GM12878 (cell line): ENCODE measurements around the gene OR14C36.

Source experiments
- BRCA1 ChIP-seq: IDR thresholded peaks from 2 replicates; pipeline ENCODE4 v1.6.1; 2011; ENCODE audit warnings: low read depth, low read length, improper control_type of control experiment
- CHD4 ChIP-seq: fragments of 200-600 bp; sonication (generic); IDR thresholded peaks from 2 replicates; pipeline ENCODE4 v1.6.1; 2016; ENCODE audit warnings: mild to moderate bottlenecking
- EGR1 ChIP-seq, 2 experiments: IDR thresholded peaks; 1 replicate in 1 of 2; 2 replicates in 1 of 2; pipeline ENCODE4 v1.6.1; 2011 to 2012; ENCODE audit warnings: low read depth in 2 of 2, low read length in 2 of 2, borderline replicate concordance in 1 of 2, mild to moderate bottlenecking in 1 of 2, moderate library complexity in 1 of 2
- ESRRA ChIP-seq: IDR thresholded peaks from 2 replicates; pipeline ENCODE4 v1.6.1; 2012; ENCODE audit warnings: mild to moderate bottlenecking, low read length, improper control_type of control experiment
- EZH2 ChIP-seq: IDR thresholded peaks from 2 replicates; pipeline ENCODE4 v1.6.1; 2012; ENCODE audit warnings: low read depth, mild to moderate bottlenecking, control low read depth, inconsistent platforms, low read length, borderline replicate concordance; ENCODE audit not compliant: control insufficient read depth
- HCFC1 ChIP-seq: fragments of 150-350 bp; IDR thresholded peaks from 2 replicates; pipeline ENCODE4 v1.6.1; 2014; ENCODE audit warnings: low read length
- JUND ChIP-seq: IDR thresholded peaks from 2 replicates; pipeline ENCODE4 v1.6.1; 2012; ENCODE audit warnings: low read depth, mild to moderate bottlenecking, low read length, improper control_type of control experiment, moderate library complexity
- POLR2A ChIP-seq: IDR thresholded peaks from 2 replicates; pipeline ENCODE4 v1.6.1; 2011; ENCODE audit warnings: low read depth, mild to moderate bottlenecking, low read length
- SIN3A ChIP-seq: IDR thresholded peaks from 2 replicates; pipeline ENCODE4 v1.6.1; 2012; ENCODE audit warnings: low read depth, low read length, improper control_type of control experiment
- SREBF2 ChIP-seq: IDR thresholded peaks from 2 replicates; pipeline ENCODE4 v1.6.1; 2012; ENCODE audit warnings: mild to moderate bottlenecking, low read length
- TF ChIP-seq, protein P1 (sequence below), 3 experiments: IDR thresholded peaks in 2 of 3; conservative IDR thresholded peaks in 1 of 3; 2 replicates each; pipeline ENCODE4 v1.5.1; 2011; ENCODE audit warnings: low read depth in 3 of 3, low read length in 3 of 3, mild to moderate bottlenecking in 3 of 3, control low read depth in 2 of 3, moderate library complexity in 2 of 3, inconsistent platforms in 1 of 3, mixed read lengths in 1 of 3; ENCODE audit not compliant: control insufficient read depth in 2 of 3, insufficient read depth in 1 of 3; ENCODE audit errors: extremely low read depth in 1 of 3
- TF ChIP-seq, protein P2 (sequence below): IDR thresholded peaks from 2 replicates; pipeline ENCODE4 v1.6.1; 2012; ENCODE audit warnings: low read depth, low read length, improper control_type of control experiment
- TF ChIP-seq, protein P3 (sequence below): IDR thresholded peaks from 2 replicates; pipeline ENCODE4 v1.6.1; 2012; ENCODE audit warnings: low read depth, low read length, improper control_type of control experiment
- TF ChIP-seq, protein P4 (sequence below): IDR thresholded peaks from 2 replicates; pipeline ENCODE4 v1.6.1; 2012; ENCODE audit warnings: low read depth, low read length, improper control_type of control experiment

DNA sequence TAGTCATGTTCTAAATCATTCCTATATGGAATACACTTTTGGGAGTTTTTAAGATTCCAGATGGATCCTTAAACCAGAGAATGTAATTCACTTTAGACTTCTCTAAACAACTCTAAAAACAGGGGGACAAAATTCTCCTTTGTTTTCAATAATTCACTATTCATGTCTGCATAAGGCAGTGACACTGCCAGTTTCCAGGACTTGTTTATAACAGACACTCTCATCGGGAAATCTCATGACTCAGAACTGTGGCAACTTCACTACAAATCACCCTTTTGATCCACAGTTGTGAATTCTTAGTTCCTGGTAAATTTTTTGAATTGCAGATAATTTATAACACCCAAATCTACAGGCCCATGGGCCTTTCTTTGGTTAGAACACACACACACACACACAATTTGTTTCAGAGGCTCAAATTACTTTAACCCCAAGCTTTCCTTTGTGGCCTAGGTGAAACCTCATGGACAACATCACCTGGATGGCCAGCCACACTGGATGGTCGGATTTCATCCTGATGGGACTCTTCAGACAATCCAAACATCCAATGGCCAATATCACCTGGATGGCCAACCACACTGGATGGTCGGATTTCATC, 12.6 kb downstream of the OR14C36 start, which contains the start of gene OR2T4:
- no peak for TF ChIP-seq CHD4
- no peak for TF ChIP-seq POLR2A
- TF ChIP-seq, protein P1, sequence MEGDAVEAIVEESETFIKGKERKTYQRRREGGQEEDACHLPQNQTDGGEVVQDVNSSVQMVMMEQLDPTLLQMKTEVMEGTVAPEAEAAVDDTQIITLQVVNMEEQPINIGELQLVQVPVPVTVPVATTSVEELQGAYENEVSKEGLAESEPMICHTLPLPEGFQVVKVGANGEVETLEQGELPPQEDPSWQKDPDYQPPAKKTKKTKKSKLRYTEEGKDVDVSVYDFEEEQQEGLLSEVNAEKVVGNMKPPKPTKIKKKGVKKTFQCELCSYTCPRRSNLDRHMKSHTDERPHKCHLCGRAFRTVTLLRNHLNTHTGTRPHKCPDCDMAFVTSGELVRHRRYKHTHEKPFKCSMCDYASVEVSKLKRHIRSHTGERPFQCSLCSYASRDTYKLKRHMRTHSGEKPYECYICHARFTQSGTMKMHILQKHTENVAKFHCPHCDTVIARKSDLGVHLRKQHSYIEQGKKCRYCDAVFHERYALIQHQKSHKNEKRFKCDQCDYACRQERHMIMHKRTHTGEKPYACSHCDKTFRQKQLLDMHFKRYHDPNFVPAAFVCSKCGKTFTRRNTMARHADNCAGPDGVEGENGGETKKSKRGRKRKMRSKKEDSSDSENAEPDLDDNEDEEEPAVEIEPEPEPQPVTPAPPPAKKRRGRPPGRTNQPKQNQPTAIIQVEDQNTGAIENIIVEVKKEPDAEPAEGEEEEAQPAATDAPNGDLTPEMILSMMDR (IDR thresholded peaks at IDR 0.05 in 2 of 3, conservative IDR thresholded peaks at IDR 0.05 in 1 of 3; ENCODE audit: control insufficient read depth in 2 of 3, extremely low read depth in 1 of 3, insufficient read depth in 1 of 3, low read depth in 3 of 3, low read length in 3 of 3) = no peak
- no peak for TF ChIP-seq EZH2
- TF ChIP-seq, protein P2, sequence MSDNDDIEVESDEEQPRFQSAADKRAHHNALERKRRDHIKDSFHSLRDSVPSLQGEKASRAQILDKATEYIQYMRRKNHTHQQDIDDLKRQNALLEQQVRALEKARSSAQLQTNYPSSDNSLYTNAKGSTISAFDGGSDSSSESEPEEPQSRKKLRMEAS = no peak
- TF ChIP-seq HCFC1 = no peak
- TF ChIP-seq, protein P3, sequence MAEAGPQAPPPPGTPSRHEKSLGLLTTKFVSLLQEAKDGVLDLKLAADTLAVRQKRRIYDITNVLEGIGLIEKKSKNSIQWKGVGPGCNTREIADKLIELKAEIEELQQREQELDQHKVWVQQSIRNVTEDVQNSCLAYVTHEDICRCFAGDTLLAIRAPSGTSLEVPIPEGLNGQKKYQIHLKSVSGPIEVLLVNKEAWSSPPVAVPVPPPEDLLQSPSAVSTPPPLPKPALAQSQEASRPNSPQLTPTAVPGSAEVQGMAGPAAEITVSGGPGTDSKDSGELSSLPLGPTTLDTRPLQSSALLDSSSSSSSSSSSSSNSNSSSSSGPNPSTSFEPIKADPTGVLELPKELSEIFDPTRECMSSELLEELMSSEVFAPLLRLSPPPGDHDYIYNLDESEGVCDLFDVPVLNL = no peak
- no peak for TF ChIP-seq ESRRA
- no peak for TF ChIP-seq BRCA1
- TF ChIP-seq EGR1 (IDR thresholded peaks at IDR 0.05; ENCODE audit: borderline replicate concordance in 1 of 2, low read depth in 2 of 2, low read length in 2 of 2) = no peak
- no peak for TF ChIP-seq SREBF2
- TF ChIP-seq, protein P4, sequence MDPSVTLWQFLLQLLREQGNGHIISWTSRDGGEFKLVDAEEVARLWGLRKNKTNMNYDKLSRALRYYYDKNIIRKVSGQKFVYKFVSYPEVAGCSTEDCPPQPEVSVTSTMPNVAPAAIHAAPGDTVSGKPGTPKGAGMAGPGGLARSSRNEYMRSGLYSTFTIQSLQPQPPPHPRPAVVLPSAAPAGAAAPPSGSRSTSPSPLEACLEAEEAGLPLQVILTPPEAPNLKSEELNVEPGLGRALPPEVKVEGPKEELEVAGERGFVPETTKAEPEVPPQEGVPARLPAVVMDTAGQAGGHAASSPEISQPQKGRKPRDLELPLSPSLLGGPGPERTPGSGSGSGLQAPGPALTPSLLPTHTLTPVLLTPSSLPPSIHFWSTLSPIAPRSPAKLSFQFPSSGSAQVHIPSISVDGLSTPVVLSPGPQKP = no peak
- no peak for TF ChIP-seq SIN3A
- TF ChIP-seq JUND = no peak
